Tongue (tissue), 2 donors: ENCODE data around the gene PRDM7. TPM values are rescaled to one million over a fixed set of nuclear protein-coding genes. Genes with fewer than 3 reads are reported as not detected.
"Not testable (repeated sequence)": the region's sequence is repeated elsewhere in the genome, so short reads cannot be mapped to it uniquely, and the experiment has no call there.

Source experiments
- DNase-seq: peaks from one replicate; pipeline ENCODE4 v3.0.0-alpha.2; 2015
- total RNA-seq: library from RNA; depleted of rRNA; stranded (reverse); fragments of >200 nt; gene quantifications from one replicate; pipeline ENCODE4 v1.2.3, GENCODE V29; 2014

The PRDM7 gene
- not detected for total RNA-seq

DNA sequence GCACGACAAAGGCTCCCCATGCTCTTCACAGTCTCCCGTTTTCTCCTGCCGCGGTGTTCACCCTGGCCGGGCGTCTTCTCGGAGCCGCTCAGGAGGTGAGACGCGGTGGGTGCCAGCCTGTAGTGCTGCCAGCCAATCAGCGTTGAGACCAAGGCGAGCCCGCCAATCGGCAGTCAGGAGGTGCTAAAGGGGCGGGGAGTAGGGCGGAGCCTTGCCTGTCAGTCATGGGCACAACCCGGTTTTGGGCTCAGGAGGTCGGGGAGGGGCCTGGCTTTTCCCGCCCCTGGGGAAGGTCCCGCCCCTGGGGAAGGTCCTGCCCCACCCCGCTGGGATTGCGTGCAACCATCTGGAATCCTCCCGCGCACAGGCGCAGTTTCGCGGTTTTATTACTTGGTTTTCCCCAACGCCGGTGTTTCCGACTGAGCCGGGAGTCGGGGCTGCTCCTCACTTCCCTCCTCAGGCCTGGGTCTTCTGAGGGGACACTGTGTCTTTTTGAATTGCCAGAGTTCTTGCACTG, at the start of gene PRDM7:
Gene PRDM7 (minus strand): TSS at position 92 of the 517 bp plus-strand sequence. CDS start 1,421 bp downstream, outside the sequence.
- DNase-seq = peak; percentile 93

DNA sequence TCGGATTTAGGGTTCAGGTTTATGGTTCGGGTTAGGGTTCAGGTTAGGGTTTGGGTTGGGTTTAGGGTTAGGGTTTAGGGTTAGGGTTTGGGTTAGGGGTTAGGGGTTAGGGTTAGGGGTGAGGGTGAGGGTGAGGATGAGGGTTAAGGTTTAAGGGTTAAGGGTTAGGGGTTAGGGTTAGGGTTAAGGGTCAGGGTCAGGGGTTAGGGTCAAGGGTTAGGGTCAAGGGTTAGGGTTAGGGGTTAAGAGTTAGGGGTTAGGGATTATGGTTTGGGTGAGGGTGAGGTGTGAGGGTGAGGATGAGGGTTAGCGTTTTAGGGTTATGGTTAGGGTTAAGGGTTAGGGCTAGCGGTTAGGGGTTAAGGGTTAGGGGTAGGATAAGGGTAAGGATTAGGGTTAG, 44.7 kb upstream of the PRDM7 start:
- DNase-seq = not testable (repeated sequence)

DNA sequence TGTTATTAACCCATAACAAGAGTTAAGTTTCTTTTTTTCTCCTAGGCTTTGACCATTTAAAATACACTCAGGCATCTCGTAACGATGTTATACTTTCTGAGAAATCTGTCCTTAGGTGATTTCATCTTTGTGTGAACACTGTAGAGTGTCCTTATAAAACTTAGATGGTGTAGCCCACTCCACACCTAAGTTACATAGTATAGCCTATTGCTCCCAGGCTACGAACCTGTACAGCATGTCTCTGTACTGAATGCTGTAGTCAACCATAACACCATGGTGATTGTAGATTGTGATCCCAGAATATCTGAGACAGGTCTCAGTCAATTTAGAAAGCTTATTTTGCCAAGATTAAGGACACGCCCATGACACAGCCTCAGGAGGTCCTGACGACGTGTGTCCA, 30.5 kb upstream of the PRDM7 start:
- not testable (repeated sequence) for DNase-seq

DNA sequence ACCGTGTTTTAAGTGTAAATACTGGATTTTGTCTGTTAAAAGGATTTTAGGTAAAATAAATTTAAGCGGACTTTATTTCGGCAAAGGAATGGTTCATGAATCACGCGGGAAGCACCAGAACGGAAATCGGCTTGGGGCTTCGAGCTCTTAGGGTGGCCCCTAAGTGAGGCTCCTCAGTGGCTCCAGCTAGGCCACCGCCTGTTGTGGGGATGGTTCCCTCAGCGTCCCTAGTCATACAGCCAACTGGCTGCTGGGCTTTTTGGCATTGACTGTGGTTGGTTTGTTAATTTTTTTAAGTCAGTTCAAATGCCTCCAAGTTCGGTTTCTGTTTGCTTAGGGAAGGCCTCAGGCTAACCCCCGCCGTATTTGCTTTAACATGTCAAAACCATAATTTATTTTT, 29.9 kb upstream of the PRDM7 start:
- not testable (repeated sequence) for DNase-seq

DNA sequence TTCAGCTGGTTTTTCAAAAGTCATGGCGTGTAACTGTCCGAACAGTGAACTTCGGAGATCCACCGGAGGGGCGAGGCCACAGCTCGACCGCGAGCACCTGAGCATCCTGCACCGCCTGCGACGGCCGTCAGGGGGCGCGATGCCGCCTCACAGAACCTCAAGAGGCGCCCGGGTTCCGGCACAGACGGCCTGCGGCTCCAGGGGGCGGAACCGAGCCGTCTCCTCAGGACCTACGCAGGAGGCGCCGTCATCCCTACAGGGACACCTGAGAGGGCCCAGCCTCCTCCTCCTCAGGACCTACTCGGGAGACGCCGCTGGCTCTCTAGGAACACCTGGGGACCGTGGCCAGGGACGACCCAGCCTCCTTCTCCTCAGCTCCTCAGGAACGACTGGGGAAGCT, 29.1 kb upstream of the PRDM7 start:
- DNase-seq = not testable (repeated sequence)

DNA sequence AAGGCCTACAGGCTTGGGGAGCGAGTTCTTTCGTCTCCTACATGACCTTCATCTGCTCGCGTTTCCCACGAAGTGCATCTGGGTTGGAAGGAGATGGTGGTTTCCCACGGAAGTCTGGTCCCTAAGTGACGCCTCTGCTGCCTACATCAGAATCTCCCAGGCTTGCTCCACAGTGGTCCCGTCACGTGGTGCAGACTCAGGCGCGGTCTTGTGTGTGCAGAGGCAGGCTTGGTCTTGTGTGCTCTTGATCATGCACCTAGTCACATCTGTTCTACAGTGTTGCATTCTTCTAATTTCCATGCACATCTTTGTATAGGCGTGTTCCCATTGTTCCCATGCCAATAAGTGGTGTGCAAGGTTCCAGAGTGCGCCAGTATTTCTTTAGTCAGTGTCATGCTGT, 27.6 kb upstream of the PRDM7 start:
- not testable (repeated sequence) for DNase-seq

DNA sequence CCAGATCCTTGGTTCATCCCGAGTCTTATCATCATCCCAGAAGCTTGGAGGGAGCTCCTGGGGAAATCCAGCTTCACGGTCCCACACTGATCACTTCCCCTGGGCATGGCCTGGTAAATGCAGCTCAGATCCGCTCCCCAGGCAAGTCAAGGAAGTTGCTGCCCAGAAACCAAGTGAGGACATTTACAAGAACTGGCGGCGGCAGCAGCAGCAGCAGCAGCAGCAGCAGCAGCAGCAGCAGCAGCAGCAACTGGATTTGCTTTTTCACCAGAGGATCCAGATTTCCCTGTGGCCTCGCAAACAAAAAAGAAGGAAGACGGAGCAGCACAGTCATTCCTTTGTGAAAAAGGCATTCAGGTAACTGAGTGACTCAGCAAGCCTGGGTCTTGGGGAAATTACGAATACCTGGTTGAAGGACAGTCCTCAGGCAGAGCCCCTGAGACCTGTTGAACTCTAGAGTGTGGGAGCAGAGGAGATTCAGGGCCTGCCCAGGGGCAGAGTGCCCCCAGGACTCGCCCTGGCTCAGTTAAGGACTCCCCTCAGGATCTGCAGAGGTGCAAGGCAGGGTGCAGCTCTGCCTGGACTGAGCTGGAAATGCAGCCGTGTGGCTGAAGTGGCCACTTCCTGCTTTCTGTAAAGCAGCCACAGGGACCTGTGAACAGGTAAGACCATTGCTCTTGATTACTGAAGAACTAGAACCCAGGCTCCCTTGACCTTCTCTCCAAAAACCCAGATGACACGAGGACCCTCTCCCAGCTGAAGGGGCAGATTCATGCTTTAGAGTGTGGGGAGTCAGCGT, 25.2 kb upstream of the PRDM7 start:
- DNase-seq = not testable (repeated sequence)

DNA sequence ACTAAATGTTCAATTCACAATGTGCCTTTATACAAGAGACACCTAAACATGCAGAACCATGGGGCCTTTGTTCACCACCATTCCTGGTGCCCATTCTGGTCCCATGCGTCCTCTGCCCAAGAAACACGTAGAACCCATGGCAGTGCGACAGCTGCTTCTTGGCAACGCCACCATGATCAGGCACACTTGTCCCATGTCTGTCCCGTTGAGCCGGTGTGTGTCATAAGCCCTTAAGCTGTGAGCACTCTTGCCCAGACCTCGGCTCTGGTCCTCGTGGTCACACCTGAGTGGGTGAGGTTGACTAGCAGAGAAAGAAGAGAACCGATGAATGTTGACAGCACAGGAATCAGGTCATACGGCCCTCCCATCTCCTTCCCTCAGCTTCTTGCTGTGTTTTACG, 24.2 kb upstream of the PRDM7 start:
- not testable (repeated sequence) for DNase-seq

DNA sequence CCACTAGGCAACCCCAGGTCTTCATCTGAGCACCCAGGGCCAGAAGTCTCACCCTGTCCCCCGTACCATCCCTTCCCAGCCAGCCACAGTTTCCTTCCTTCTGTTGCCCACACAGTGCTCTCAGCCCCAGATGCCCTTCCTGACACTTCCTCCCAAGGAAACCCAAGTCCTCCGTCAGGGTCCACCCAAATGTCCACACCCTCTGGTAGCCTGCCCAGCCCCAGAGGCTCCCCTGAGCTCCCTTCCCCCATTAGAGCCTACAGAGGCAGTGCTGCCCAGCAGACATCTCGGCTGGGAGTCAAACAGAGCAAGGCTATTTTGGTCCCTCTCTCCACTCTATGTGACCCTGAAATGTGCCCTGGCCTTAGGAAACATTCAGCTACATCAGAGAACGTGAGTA, 23.7 kb upstream of the PRDM7 start:
- DNase-seq = not testable (repeated sequence)

DNA sequence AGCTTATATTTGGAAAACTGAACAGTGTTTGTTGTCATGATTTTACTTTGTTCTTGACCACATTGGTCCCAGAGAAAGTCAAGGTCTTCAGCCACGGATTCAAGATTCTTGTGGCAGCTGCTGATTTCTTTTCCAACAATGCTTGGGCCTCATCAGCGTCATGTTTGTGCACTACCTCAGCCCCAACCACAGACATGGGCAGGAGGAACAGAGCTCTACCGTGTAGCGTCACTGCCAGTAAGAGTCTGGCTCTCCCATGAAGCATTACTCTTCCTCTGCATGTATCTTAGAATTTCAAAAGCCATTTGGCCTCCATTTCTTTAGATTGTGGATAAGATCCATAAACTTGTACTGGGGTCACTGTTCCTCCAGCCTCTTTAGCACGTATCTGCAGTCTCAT, 23.1 kb upstream of the PRDM7 start:
- not testable (repeated sequence) for DNase-seq

DNA sequence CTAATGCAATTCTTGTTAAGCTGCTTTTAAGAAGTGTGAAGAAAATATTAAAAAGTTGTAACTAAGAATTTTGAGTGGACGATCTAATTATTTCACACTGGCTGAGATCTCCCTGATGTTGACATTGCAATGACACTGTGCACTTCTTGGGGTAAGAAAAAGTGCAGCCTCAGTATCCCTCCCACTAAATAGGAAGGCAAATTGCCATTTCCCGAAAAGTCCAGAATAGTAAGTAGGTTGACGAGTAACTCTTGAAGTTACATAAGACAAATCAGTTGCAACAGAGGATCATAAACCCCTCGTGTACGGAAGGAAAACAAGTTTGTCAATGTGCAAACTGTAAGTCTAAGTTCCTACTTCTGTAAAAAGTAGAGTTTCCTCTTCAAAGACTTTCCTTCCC, 21.8 kb upstream of the PRDM7 start:
- not testable (repeated sequence) for DNase-seq

DNA sequence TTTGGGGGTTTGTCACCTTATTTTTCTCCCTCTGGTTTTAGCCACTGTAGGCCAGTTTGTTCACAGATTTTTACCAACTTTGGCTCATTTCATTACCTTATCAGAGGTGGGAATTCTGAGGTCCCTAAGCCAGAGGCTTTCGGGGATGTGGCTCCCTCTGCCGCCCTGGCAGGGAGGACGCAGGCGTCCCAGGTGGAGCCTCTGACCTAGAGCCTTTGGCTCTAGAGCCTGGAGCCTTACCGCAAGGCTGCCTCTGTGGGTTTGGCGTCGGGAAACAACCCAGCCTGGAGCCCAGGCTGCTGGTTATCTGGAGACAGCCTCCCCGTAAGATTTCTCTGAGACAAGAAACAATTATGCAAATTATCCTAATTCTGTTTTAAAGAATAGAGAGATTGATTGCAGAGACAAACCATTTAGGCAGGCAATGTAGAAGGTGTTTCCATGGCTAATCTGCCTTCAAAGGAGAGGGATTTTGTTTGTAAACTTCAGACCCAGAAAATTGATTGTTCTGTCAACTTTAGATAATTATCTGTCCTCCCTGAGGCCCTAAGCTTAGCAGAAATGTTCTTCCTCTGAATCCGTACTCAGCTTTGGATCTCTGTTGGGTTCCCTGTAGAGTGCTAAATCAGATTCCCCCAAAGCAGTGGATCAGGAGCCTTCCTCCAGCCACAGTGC, 20.0 kb upstream of the PRDM7 start:
- DNase-seq = not testable (repeated sequence)

DNA sequence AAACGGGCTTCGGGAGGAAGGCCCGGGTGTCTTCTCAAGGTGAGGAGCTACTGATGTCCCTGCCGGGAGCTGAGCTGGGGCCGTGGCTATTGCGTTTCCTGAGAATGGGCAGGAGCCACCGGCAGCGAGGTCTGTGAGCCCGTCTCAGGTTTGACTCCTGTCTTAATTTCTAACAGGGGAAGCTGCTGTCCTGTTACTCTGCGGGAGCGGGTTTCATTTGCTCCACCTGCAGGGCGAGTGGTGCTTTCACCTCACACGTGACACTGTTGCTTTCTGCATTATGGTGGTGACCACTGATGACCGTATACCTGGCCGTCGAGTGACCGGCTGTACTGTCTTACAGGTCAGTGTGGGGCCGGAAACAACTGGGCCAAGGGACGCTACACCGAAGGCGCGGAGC, 17.7 kb upstream of the PRDM7 start:
- DNase-seq = not testable (repeated sequence)

DNA sequence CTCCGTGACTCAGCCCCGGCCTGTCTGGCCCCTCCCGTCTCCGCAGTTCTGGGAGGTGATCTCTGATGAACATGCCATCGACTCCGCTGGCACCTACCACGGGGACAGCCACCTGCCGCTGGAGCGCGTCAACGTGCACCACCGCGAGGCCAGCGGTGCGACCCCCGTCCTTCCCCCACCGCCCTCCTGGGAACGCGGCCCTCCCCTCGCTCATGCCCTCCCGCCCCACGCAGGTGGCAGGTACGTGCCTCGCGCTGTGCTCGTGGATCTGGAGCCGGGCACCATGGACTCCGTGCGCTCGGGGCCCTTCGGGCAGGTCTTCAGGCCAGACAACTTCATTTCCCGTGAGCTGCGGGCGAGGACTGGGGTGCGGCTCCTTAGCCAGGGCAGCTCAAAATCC, 17.2 kb upstream of the PRDM7 start:
- DNase-seq = not testable (repeated sequence)

DNA sequence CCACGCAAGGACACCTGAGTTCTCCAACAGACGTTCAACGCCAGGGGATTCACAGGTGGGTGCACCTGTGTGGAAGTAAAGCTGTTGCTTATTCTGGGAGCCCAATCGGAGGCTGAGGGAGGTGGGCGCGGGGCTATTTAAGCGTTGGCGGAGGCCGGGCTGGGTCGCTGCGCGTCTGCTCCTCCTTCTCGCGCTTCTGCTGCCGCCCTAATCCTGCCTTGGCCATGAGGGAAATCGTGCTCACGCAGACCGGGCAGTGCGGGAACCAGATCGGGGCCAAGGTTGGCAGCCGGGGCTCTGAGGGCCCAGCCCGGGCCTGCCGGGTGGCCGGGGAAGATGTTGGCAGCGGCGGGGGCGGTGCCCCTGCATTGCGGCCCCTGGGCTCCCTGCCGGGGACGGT, 16.7 kb upstream of the PRDM7 start:
- not testable (repeated sequence) for DNase-seq

DNA sequence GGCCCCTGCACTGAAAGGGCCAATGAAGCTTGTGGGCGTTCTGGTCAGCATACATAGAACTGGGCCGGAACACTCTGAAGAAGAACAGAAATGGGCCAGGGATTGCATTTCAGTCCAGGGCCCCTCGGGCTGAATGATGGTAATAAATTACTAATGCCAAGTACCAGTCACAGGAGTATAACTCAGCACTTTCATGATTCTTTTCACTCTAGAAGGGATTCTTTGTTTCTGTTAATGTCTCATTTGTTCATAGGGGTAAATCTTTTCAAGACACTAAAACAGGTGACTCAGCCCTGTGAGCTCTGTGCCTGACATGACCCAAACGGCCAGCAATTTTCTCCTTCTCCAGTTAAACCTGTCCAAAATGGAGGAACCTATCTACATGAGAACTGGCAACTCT, 15.7 kb upstream of the PRDM7 start:
- not testable (repeated sequence) for DNase-seq

DNA sequence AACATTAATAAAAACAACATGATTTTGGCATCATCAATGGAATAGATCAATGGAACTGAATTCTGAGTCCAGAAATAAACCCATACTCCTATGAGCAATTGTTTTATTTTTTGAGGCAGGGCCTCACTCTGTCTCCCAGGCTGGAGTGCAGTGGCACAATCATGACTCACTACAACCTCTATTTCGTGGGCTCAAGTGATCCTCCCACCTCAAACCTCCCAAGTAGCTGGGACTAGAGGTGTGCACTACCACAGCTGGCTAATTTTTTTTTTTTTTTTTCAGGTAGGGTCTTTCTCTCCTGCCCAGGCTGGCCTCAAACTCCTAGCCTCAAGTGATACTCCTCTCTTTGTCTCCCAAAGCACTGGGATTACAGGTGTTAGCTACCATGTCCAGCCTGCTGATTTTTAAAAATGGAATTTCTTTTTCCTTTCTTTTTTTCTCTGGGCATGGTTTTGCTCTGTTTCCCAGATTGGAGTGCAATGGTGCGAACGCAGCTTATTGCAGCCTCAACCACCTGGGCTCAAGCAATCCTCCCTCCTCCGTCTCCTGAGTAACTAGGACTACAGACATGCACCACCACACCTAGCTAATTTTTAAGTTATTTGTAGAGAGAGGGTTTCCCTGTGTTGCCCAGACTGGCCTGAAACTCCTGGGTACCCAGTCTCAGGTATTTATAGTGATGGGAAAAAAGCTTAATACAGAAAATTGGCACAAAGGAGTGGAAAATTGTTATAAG, 7.3 kb upstream of the PRDM7 start:
- no peak for DNase-seq

DNA sequence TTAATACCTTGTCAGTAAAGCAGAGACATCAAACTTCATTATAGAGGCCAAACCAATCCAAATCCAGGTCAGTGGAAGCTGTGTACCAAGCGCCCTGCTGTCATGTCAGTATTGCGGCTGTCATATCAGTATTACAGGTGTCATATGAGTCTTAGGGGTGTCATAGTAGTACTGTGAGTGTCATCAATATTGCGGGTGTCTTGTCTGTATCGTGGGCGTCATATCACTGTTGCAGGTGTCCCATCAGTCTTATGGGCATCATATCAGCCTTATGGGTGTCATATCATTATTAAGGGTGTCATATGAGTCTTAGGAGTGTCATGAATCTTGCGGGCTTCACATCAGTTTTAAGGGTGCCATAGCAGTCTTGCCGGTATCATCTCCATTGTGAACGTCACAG, 6.0 kb upstream of the PRDM7 start:
- DNase-seq = no peak

DNA sequence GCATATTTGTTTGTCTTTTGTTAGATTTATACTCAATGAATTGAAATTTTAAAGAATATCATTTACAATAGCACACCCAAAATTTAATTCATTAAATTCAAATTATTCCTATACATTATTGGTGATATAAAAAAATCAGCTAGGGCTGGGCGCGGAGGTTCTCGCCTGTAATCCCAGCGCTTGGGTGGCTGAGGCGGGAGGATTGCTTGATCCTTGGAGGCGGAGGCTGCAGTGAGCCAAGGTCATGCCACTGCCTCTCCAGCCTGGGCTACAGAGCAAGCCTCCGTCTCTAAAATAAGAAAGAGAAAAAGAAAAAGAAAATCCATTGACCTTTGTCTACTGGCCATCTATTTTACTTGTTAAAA, 4.5 kb upstream of the PRDM7 start:
- no peak for DNase-seq

DNA sequence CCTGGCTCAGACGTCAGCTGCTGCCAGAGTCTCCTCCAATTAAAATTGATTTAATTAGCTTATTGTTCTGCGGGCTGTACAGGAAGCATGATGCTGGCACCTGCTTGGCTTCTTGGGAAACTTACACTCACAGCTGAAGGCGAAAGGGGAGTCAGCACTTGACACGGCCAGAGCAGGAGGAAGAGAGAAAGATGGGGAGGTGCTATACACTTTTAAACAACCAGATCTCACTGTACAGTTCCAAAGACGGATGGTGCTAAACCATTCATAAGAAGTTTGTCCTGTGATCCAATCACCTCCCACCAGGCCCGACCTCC, 1.4 kb upstream of the PRDM7 start:
- DNase-seq = peak; percentile 1

DNA sequence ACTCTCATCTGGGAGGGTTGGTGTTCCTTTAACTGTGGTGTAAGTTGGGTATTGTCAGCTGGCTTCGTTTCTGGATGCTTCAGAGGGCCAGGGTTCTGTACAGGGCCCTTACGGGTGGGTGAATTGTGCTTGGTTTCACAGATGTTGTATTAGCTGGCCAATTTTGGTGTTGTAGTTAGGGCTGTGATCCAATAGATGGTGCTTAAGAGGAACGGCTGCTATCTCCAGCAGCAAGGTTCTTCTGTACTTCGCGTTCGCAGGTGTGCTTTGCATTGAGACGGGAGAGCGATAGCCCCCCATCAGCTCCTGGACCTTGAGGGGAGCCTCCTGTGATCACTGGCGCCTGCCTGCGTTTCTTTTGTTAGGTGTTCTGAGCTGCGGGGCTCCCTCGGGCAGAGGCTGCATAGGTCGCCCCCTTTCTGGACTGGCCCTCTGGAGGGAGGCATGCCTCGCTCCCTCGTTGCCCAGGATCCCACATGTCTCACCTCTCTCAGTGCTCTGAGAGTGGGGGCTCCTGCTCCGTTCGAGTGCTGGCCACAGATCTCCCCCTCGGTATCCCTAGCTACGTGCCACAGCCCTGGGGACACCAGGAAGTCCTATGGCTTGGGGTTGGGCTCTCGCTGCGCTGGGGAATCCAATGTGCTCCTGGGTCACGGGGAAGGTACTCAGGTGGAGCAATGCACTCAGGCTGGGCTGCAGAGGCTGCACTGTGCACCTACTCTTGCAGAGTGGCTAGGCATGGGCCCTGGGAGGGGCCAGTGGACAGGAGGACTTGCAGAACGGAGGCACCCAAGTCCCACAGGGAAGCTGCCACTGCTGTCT, 837 bp upstream of the PRDM7 start:
- DNase-seq = peak; percentile 59
